SK-N-SH (cell line): ENCODE results near the gene NCAM1.

Source experiments
- EZH2phosphoT487 ChIP-seq: fragments of 200-600 bp; sonication (generic); IDR thresholded peaks from 2 replicates; pipeline ENCODE4 v1.6.1; 2017; ENCODE audit warnings: low read depth, mixed run types, mild to moderate bottlenecking, antibody characterized with exemption, moderate library complexity, borderline replicate concordance
- GABPA ChIP-seq: IDR thresholded peaks from 2 replicates; pipeline ENCODE4 v1.4.0; 2012; ENCODE audit warnings: low read depth, mild to moderate bottlenecking
- JUND ChIP-seq: IDR thresholded peaks from 2 replicates; pipeline ENCODE4 v1.4.0; 2012
- MXI1 ChIP-seq: IDR thresholded peaks from 2 replicates; pipeline ENCODE4 v1.6.1; 2012; ENCODE audit warnings: mild to moderate bottlenecking, low read depth, low read length, improper control_type of control experiment
- POLR2AphosphoS5 ChIP-seq: IDR thresholded peaks from 2 replicates; pipeline ENCODE4 v1.6.1; 2012; ENCODE audit warnings: low read depth, low read length
- SMC3 ChIP-seq: IDR thresholded peaks from 2 replicates; pipeline ENCODE4 v1.6.1; 2012; ENCODE audit warnings: low read depth, low read length, improper control_type of control experiment
- TAF1 ChIP-seq: IDR thresholded peaks from 2 replicates; pipeline ENCODE4 v1.6.1; 2012; ENCODE audit warnings: low read depth, mild to moderate bottlenecking, low read length, moderate library complexity, borderline replicate concordance
- TF ChIP-seq, protein P1 (sequence below): fragments of 200-600 bp; sonication (generic); IDR thresholded peaks from 2 replicates; pipeline ENCODE4 v1.6.1; 2017; ENCODE audit warnings: antibody characterized with exemption, mild to moderate bottlenecking, moderate library complexity
- TF ChIP-seq, protein P2 (sequence below): IDR thresholded peaks from 2 replicates; pipeline ENCODE4 v1.4.0; 2012; ENCODE audit warnings: low read depth, borderline replicate concordance
- TF ChIP-seq, protein P3 (sequence below): IDR thresholded peaks from 2 replicates; pipeline ENCODE4 v1.4.0; 2012; ENCODE audit warnings: low read depth

DNA sequence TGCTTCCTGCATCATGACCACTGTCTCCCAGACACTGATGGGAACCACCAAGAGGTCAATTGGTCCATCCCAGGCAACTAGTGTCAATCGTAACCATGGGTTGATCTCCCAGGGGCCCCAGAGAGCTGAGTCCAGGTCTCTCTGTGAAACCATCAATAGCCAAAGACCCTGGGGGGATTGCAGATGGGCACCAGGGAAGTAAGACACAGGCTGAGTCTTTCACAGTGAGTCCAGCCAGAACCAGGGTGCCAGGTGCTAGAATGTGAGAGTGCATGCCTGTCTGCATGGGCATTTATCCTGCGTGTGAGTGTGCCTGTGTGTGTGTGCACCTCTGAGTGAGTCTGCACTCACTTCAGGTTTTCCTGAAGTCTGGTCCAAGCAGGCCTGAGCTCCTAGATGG is 307.9 kb downstream of the NCAM1 start:
- TF ChIP-seq GABPA (no peak), POLR2AphosphoS5 (no peak), EZH2phosphoT487 (no peak), SMC3 (no peak), TAF1 (no peak), JUND (no peak), MXI1 (no peak)
- TF ChIP-seq, protein P1, sequence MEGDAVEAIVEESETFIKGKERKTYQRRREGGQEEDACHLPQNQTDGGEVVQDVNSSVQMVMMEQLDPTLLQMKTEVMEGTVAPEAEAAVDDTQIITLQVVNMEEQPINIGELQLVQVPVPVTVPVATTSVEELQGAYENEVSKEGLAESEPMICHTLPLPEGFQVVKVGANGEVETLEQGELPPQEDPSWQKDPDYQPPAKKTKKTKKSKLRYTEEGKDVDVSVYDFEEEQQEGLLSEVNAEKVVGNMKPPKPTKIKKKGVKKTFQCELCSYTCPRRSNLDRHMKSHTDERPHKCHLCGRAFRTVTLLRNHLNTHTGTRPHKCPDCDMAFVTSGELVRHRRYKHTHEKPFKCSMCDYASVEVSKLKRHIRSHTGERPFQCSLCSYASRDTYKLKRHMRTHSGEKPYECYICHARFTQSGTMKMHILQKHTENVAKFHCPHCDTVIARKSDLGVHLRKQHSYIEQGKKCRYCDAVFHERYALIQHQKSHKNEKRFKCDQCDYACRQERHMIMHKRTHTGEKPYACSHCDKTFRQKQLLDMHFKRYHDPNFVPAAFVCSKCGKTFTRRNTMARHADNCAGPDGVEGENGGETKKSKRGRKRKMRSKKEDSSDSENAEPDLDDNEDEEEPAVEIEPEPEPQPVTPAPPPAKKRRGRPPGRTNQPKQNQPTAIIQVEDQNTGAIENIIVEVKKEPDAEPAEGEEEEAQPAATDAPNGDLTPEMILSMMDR: no peak
- TF ChIP-seq, protein P2, sequence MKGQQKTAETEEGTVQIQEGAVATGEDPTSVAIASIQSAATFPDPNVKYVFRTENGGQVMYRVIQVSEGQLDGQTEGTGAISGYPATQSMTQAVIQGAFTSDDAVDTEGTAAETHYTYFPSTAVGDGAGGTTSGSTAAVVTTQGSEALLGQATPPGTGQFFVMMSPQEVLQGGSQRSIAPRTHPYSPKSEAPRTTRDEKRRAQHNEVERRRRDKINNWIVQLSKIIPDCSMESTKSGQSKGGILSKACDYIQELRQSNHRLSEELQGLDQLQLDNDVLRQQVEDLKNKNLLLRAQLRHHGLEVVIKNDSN: no peak
- TF ChIP-seq, protein P3, sequence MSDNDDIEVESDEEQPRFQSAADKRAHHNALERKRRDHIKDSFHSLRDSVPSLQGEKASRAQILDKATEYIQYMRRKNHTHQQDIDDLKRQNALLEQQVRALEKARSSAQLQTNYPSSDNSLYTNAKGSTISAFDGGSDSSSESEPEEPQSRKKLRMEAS: no peak
